Measurements from ENCODE around the gene UQCRQ.

- TF ChIP-seq, protein P1, sequence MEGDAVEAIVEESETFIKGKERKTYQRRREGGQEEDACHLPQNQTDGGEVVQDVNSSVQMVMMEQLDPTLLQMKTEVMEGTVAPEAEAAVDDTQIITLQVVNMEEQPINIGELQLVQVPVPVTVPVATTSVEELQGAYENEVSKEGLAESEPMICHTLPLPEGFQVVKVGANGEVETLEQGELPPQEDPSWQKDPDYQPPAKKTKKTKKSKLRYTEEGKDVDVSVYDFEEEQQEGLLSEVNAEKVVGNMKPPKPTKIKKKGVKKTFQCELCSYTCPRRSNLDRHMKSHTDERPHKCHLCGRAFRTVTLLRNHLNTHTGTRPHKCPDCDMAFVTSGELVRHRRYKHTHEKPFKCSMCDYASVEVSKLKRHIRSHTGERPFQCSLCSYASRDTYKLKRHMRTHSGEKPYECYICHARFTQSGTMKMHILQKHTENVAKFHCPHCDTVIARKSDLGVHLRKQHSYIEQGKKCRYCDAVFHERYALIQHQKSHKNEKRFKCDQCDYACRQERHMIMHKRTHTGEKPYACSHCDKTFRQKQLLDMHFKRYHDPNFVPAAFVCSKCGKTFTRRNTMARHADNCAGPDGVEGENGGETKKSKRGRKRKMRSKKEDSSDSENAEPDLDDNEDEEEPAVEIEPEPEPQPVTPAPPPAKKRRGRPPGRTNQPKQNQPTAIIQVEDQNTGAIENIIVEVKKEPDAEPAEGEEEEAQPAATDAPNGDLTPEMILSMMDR (IDR thresholded peaks at IDR 0.05; ENCODE audit: borderline replicate concordance, extremely low read depth, low read length, poor library complexity, severe bottlenecking), result no peak
- no peak for TF ChIP-seq EZH2 (IDR thresholded peaks at IDR 0.05; ENCODE audit: borderline replicate concordance, low read depth, low read length, severe bottlenecking)
Observed at GRCh38 chr5:132884548-132884947, 18.1 kb downstream of the UQCRQ start.
